ENCODE results near the gene PANX2. TPM values are rescaled to one million over a fixed set of nuclear protein-coding genes. Genes with fewer than 3 reads are reported as not detected.

Gene PANX2
- total and polyA plus RNA-seq, 2 donors (not counting 1 experiment from before 2014, with no cell fraction given): 0.04 to 0.59 TPM

DNA sequence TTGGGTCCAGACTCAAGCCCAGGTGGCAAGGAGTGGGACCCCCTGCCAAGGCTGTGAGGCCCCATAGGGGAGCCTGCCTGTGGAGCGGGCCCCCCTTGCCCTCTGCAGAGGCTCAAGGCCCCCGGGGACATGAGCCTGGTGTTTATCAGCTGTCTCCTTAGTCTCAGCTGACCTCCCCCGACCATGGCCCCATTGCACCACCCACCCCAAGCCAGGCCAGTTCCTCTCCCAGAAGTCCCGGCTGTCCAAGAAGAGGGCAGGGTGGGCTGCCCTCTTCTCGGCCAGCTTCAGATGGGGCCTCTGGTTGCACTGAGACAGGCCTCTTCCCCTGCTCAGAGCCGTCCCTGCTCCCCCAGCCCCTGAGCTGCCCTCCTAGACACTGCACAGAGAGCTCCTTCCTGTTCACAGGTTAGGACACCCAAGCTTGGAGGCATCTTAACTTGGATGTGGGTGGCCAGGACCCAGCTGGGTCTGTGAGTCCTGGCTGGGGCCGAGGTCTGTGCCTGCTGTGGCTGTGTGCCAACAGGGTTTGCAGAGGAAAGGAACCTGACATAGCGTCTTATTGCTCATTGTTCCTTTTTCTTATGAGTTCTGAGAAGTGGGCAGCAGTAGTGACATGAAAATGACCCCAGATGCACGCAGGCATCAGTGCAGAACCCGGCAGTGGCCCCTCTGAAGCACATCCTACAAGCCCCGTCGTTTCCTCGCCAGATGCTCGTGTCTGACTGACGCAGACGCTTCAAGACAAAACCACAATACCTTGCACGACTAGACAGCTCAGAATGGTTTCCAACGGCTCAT, 20.6 kb downstream of the PANX2 start:
- peak; percentile 44 for ATAC-seq (ENCODE audit: low read depth)
- H4K20me1 ChIP-seq (ENCODE audit: control insufficient read depth, insufficient read depth, low read length, poor library complexity, severe bottlenecking): peaks cover 7% of the 10 kb centered on the region

More for the DNA sequence above, 20.6 kb downstream of the PANX2 start:
- no peak overlapping the region for H2AFZ ChIP-seq (ENCODE audit: insufficient read depth, low read depth, low read length, poor library complexity, severe bottlenecking)
- peak overlapping the region; percentile 79 for H3K9ac ChIP-seq (ENCODE audit: low read length)
- peaks cover 25% of the 10 kb centered on the region for H3K79me2 ChIP-seq (ENCODE audit: control insufficient read depth, insufficient read depth, low read length)
- H3K9me3 ChIP-seq (ENCODE audit: control extremely low read depth in 1 of 3, control insufficient read depth in 2 of 3, insufficient read depth in 1 of 3, low read length in 2 of 3): peaks cover 0 to 2% (median 0%) of the 10 kb centered on the region in 3 donors
- 1% methylated on average over 18 of the region's 18 CpGs for WGBS (ENCODE audit: insufficient coverage)
- peaks cover 62% of the 10 kb centered on the region for H3K4me1 Mint-ChIP-seq
- H3K27me3 Mint-ChIP-seq: no peaks in the 10 kb centered on the region
- H3K4me2 ChIP-seq (replicated peaks; ENCODE audit: low read depth, low read length, poor library complexity, severe bottlenecking): peak overlapping the region; percentile 98
- TF ChIP-seq, protein P1, sequence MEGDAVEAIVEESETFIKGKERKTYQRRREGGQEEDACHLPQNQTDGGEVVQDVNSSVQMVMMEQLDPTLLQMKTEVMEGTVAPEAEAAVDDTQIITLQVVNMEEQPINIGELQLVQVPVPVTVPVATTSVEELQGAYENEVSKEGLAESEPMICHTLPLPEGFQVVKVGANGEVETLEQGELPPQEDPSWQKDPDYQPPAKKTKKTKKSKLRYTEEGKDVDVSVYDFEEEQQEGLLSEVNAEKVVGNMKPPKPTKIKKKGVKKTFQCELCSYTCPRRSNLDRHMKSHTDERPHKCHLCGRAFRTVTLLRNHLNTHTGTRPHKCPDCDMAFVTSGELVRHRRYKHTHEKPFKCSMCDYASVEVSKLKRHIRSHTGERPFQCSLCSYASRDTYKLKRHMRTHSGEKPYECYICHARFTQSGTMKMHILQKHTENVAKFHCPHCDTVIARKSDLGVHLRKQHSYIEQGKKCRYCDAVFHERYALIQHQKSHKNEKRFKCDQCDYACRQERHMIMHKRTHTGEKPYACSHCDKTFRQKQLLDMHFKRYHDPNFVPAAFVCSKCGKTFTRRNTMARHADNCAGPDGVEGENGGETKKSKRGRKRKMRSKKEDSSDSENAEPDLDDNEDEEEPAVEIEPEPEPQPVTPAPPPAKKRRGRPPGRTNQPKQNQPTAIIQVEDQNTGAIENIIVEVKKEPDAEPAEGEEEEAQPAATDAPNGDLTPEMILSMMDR (IDR thresholded peaks at IDR 0.05): no peak
- TF ChIP-seq EZH2 (IDR thresholded peaks at IDR 0.05; ENCODE audit: borderline replicate concordance, insufficient read depth, low read depth, low read length, poor library complexity, severe bottlenecking): no peak
- peak overlapping the region; percentile 99 for H3K27ac Mint-ChIP-seq
- CTCF ChIA-PET: interaction anchor here (0.8 to 4.0 kb wide), 19 partner anchors 11 to 335 kb away, joined by 3 to 41 read pairs (median 4); partner anchors contain the start of genes PANX2 and SCO2
- H3K4me3 ChIP-seq (ENCODE audit: control extremely low read depth in 1 of 5, extremely low read depth in 1 of 5, insufficient read depth in 1 of 5, low read depth in 2 of 5, low read length in 4 of 5): peak overlapping the region; percentile 14 to 63 (median 48)
- peak overlapping the region; percentile 86 for H3K4me3 Mint-ChIP-seq
- H3K27ac ChIP-seq (ENCODE audit: low read length in 2 of 2): peak overlapping the region; percentile 99 to 100
- DNase-seq: peak; percentile 97
- H3K9me3 Mint-ChIP-seq (ENCODE audit: insufficient read depth): no peaks in the 10 kb centered on the region
- peaks cover 84 to 97% of the 10 kb centered on the region in 2 donors for H3K4me1 ChIP-seq (ENCODE audit: control insufficient read depth in 2 of 2, insufficient read depth in 2 of 2, low read length in 2 of 2)
- POLR2A ChIA-PET: interaction anchor here (0.6 to 4.6 kb wide), 25 partner anchors 8 to 349 kb away, joined by 3 to 54 read pairs (median 5); partner anchors contain the start of genes PANX2, PIM3, PPP6R2 and SCO2
- H3K36me3 ChIP-seq (replicated peaks in 1 of 2; ENCODE audit: control extremely low read depth in 1 of 2, control insufficient read depth in 1 of 2, extremely low read depth in 1 of 2, insufficient read depth in 2 of 2, low read length in 1 of 2): peaks cover 0 to 25% of the 10 kb centered on the region in 2 experiments
- no peaks in the 10 kb centered on the region for H3K27me3 ChIP-seq (replicated peaks in 1 of 4; ENCODE audit: control extremely low read depth in 1 of 4, control insufficient read depth in 3 of 4, insufficient read depth in 4 of 4, low read length in 3 of 4)
- intact Hi-C loops (cut with micrococcal nuclease): loop anchor here (1.0 to 5.0 kb wide), 14 partner anchors 9 to 430 kb away; partner anchors contain the start of genes PIM3, PPP6R2, TUBGCP6 and TYMP
